Measurements from ENCODE around the gene TAF4B.
"Not testable (repeated sequence)": the region's sequence is repeated elsewhere in the genome, so short reads cannot be mapped to it uniquely, and the experiment has no call there.

Gene TAF4B

DNA sequence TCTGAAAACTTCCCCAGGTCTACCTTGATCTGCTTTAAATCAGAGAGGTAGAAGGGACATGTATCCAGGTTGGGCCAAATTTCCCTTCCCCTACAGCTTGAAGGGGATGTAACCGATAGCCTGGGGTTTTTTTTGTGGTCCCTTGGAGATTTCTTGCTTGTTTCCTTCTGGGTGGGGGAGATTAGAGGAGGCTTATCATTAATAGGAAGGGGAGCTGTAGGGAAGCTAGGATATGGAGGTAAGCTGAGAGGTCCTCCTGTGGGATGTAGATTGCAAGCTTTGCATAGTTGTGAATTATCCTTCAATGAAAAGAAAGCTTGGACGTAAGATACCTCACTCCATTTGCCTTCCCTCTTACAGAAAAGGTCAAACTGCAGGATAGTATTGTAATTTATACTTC is 11.1 kb downstream of the TAF4B start:
- not testable (repeated sequence) for DNase-seq

- DNase-seq, result not testable (repeated sequence)
Observed at GRCh38 chr18:26238718-26239117, 12.5 kb downstream of the TAF4B start.

- DNase-seq, result not testable (repeated sequence)
Observed at GRCh38 chr18:26242392-26242791, 16.1 kb downstream of the TAF4B start.

GRCh38 chr18:26245434-26245833 is 19.2 kb downstream of the TAF4B start:
- DNase-seq, result not testable (repeated sequence)

DNA sequence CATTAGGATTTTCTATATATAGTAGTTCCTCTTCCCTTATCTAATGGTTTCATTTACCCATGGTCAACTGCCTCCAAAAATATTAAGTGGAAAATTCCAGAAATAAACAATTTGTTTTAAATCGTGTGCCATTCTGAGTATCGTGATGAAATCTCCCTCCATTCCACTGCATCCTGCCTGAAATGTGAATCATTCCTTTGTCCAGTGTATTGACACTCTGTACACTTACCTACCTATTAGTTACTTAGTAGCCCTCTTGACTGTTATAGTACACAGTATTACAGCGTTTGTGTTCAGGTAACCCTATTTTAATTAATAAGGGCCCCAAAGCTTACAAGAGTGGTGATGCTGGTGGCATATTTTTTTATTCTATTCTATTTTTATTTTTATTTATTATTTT is 26.2 kb downstream of the TAF4B start:
- DNase-seq, result no peak

DNA sequence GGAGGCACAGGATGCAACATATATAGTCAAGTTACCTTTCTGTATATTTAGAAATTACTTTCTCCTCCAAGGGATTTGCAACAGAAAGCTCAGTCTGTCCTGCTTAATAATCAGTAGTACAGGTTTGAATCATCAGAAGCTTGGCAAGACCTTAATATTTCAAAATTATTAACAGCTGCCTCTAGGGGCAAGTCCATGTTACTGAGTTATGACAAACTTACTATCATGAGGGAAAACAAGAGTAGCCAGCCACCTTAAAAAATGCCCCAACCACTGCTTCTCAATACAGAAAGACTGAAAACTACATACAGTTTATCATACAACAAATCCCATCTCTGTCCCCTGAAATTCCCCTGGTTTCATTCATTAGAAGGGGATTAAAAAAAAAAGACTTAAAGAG is 28.6 kb downstream of the TAF4B start:
- DNase-seq, result peak; percentile 66

DNA sequence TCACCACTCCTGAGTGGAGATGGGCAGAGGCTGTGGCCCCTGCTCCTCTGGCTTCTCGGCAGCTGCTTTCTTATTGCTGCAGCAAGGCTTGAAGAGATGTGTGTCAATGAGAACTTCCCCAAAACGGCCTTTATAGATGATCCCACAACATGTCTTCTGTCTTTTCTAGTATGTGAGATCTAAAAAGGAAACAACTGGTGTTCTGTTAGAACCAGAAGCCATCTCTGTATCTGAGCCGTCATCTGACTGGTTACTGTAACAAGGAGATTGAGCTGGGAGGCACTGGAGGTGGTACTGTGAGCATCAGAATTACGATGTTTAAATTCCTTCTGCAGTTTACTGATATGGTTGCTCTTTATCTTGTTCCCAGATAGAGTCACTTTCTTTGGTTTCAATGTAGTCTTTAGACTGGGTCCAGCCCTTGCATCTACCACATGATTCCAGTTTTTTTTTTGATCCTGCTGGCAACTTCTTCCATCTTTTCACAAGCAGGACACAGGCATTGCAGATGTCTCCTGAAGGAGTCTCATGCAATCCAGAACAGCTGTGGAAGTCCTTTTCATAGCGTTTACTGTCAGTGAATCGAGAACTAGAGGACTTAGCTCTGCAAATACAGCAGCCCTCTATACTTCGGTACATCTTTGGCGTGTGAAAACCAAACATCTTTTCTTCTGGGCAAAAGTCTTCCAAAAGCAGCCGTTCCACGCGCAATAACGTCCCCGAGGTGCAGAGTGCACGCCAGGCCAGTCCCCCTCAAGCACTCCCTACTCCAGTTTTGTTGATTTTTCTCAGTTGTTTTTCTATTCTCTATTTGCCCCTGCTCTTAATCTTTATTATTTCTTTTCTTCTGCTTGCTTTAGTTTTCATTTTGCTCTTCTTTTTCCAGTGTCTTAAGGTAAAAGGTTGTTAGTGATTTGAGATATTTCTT is 29.7 kb downstream of the TAF4B start:
- peak; percentile 87 for DNase-seq

GRCh38 chr18:26258711-26259110 is 32.5 kb downstream of the TAF4B start:
- no peak for DNase-seq

- DNase-seq, result not testable (repeated sequence)
Observed at GRCh38 chr18:26259416-26259815, 33.2 kb downstream of the TAF4B start.

DNA sequence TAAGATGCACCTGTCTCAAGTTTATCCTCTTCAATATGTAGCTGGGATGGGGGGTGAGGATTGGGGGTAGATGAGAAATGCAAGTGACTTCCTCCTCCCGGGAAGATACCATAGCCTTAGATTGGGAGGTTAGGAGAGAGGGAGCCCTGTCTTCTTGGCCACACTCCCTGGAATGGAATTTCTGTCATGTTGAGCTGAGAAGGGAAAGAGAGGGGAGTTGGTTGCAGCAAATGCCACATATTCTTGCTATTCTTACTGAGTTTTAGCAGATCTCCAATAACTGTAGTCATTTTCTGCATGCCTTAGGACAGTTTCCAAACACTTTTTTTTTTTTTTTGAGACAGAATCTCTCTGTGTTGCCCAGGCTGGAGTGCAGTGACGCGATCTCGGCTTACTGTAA is 35.9 kb downstream of the TAF4B start:
- DNase-seq, result no peak

DNA sequence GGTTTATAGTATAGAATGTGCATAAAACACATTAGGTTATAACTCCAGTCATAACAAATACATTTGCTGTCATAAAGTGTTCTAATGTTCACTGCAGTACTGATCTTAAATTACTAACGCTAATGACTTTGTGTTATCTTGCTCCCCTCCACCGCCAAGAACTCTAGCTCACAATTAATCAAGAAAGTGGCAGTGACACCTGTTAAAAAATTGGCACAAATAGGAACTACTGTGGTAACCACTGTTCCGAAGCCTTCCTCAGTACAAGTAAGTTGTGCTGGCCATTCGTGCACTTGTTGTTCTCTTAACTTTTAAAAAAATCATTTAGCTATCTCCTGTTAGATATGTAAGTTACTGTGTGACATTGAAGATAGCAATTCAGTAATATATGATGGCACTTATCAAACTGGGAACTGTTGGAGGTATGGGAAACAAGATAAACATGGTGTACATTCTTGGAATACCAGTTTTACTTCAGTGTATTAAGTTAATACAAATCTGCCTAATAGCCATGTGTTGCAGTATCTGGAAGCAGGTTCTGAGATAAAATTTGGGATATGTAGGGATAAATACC is 41.2 kb downstream of the TAF4B start:
- peak; percentile 84 for DNase-seq

- no peak for DNase-seq
Observed at GRCh38 chr18:26268454-26268853, 42.2 kb downstream of the TAF4B start.

DNA sequence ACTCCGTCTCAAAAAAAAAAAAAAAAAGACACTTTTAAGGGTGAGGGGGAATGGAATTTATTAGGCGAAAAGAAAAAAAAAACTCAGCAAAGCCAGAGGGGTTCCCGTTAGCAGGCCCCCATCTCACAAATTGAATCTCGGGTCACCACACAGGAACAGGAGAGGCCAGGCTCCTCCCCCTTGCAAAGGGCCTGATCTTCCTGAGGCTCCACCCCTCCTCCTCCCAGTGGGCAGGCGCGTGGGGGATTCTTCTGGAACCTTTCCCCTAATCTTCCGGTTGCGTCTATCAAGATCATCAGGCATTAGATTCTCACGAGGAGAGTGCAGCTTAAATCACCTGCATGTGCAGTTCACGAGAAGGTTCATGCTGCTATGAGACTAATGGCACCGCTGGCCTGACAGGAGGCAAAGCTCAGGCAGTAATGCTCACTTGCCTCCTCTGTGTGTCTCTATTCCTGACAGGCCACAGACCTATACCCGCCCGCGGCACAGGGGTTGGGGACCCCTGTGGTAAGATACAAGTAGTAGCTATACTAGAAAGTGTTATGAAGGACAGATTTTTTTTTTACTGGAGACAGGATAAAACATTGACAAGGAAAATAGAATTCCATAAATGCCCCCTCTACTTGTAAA is 45.8 kb downstream of the TAF4B start:
- no peak for DNase-seq

DNA sequence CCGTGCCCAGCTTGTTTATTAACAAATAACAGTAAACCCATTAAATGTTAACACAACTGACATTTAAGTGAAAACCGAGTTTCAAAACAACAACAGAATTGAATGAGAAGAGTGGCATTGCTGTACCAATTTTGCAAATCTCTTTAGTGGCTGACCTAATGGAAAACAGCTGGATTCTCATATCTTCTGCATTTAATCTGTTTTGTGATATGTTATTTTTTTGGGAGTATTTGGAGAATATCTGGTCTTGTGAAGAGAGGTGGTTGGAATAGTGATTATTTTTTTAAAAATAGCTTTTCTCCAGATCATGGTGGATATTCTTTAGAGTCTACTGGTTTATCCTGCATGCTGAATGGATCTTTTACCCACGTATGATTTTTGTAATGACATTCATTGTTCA is 51.1 kb downstream of the TAF4B start:
- no peak for DNase-seq

GRCh38 chr18:26279428-26279827 is 53.2 kb downstream of the TAF4B start:
- DNase-seq, result no peak

DNA sequence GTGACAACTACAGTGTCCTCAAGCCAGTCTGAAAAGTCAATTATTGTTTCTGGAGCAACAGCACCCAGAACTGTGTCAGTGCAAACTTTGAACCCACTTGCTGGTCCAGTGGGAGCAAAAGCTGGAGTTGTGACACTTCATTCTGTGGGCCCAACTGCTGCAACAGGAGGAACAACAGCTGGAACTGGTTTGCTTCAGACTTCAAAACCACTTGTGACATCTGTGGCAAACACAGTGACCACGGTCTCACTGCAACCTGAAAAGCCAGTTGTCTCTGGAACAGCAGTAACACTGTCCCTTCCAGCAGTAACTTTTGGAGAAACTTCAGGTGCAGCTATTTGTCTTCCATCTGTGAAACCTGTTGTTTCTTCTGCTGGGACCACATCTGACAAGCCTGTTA is 59.8 kb downstream of the TAF4B start:
- peak; percentile 23 for DNase-seq

DNA sequence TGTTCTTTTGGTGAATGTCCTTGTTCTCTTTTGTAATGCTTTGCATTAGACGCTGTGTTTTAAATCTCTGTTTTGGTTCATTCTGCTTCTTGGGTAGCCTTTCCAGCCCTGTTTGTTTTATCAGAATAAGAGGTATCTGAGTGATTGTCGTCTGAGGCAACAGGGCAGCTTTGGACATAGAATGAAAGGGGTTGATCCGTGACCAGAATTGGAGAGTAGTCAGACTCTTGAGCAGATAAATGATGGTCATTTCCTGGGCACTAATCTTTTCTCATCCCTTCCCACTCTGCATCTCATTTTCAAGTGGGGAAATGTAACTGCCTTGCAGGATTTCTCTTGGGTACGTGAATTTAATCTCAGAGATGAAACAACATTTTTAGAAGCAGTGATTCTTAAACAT is 61.4 kb downstream of the TAF4B start:
- no peak for DNase-seq

DNA sequence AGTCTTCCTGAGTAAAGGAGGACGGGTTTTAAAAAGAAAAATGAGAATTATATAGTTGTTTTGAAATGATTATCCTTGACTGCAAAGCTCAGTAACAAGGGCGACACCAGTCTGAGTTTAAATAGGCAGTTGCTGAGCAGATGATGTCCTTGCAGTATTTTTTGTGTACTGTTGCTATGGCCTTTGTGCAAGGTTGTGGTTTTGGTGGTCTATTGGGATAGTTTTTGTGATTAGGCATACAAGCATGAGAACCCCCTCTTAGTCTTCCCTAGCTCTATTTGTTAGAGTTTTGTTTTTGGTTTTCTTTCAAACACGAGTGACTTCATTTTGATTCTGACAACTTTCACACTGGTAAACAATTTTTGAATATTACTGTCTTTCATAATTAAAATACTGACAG is 64.1 kb downstream of the TAF4B start:
- DNase-seq, result no peak

- no peak for DNase-seq
Observed at GRCh38 chr18:26293982-26294381, 67.7 kb downstream of the TAF4B start.

- DNase-seq, result no peak
Observed at GRCh38 chr18:26298107-26298506, 71.9 kb downstream of the TAF4B start.

GRCh38 chr18:26301681-26302080 is 75.4 kb downstream of the TAF4B start:
- DNase-seq, result peak; percentile 44

GRCh38 chr18:26303222-26303621 is 77.0 kb downstream of the TAF4B start:
- DNase-seq, result not testable (repeated sequence)

DNA sequence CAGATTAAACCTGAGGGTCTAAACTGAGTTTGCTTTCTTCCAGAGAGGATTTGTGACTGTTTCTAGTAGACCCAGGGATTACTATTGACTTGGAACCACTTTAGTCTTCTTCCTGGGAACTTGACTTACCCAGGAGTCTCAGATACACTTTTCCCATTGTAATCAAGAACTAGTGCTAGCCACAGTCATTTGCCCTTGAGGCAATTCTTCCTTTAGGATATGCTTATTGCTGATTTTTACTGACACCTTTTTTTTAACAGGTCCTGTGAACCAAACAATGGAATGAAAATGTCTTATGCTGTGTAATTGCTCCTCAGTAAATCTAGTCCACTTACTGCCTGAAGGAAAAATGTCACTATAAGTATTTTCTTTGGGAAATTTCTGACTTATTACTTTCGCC is 78.3 kb downstream of the TAF4B start:
- DNase-seq, result no peak

Measured in hematopoietic multipotent progenitor cell treated with erythropoietin and hydrocortisone succinate and interleukin-3 and kit ligand, for 6 days (in vitro differentiated cells).